ENCODE results near the gene ZSWIM6.
"Not testable (repeated sequence)": the region's sequence is repeated elsewhere in the genome, so short reads cannot be mapped to it uniquely, and the experiment has no call there.

Gene ZSWIM6

DNA sequence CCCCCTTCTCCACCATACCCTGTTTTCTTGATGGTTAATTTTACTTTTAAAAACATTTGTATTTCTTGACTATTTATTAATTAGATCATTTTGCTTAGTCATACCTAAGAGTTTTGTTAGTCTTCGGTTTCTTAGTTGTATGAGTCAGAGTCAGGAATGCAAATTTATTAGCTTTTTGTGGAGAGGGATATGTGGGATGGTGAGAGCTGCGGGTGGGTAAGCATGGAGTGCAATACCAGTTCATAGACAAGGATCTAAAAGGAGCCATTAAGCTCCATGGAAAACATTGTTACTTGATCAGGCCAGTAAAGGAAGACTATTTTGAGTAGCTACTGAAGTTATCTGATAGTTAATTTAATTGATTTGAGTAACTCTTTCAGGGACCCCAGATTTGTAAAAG lies 77.5 kb downstream of the ZSWIM6 start:
- no peak for DNase-seq

DNA sequence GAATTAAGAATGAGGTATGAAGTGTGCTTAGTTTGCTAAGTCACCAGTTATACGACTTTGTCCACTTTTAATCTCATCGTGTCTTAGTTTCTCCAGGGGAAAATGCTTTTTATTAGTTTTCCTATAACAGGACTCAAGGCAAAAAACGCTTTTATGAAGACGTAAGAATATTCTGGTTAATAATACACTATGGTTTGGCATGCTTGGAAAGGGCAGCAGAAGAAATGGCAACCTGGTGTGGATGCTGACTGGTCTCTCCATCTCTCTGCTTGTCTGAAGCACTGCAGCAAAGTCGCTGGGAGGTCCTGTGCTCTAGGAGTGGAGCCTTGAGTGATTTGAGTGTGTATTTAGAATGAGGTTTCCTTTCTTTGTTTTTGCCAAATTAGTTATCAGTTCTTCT lies 78.8 kb downstream of the ZSWIM6 start:
- no peak for DNase-seq

DNA sequence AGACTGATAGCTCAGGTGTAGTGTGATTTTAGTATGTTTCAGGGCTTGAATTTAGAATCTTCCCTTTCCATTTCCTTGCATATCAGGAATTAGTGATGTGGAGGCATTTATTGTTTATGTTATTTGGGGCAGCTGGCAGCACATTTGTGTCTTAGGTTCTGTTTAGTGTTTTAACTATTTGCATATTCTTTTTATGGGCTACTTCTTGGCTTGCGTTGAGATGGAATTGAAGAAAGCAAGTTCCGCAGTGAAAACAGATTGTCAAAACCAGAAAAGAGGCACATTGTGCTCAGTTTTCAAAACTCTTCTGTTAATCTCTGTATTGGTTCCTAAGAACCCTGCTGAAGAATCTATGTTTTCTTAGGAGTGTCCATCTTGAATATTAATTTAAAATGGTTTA lies 80.3 kb downstream of the ZSWIM6 start:
- no peak for DNase-seq

DNA sequence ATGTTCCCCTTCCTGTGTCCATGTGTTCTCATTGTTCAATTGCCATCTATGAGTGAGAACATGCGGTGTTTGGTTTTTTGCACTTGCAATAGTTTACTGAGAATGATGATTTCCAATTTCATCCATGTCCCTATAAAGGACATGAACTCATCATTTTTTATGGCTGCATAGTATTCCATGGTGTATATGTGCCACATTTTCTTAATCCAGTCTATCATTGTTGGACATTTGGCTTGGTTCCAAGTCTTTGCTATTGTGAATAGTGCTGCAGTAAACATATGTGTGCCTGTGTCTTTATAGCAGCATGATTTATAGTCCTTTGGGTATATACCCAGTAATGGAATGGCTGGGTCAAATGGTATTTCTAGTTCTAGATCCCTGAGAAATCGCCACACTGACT lies 81.1 kb downstream of the ZSWIM6 start:
- not testable (repeated sequence) for DNase-seq

DNA sequence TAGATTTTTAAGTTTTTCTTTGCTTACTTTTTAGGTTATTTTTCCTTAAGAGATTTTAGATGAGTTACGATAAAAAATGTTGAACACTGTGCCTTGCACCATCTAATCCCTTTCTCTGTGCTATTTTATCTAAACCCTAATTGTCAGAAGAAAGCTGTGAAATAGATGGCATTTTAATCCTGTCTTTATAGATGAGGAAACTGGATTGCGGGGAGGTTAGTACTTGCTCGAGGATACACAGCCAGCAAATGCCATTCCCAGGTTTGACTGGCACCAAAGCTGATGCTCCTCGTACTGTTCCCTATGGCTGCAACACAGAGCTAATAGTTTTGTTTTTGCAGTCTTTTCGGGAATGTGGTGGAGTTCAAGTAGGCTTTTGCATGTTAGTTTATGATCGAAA lies 82.7 kb downstream of the ZSWIM6 start:
- no peak for DNase-seq

DNA sequence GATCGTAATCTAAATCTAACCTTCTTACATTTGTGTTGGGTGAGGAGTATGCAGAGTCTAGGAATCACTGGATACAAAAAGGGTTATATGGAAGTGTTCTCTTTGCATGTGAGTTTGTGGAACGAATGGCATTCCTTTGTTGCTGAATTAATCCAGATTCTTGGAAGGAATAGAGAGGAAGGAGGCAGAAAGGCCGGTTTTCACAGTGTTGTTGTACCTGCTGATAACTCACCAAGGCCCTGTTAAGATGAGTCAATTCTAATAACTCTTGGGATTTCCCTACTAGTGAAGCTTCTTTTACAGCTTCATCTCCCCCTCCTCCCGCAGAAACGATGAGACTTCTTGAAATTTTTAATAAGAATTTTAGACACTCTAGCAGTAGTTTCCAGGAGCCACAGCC lies 84.0 kb downstream of the ZSWIM6 start:
- no peak for DNase-seq

DNA sequence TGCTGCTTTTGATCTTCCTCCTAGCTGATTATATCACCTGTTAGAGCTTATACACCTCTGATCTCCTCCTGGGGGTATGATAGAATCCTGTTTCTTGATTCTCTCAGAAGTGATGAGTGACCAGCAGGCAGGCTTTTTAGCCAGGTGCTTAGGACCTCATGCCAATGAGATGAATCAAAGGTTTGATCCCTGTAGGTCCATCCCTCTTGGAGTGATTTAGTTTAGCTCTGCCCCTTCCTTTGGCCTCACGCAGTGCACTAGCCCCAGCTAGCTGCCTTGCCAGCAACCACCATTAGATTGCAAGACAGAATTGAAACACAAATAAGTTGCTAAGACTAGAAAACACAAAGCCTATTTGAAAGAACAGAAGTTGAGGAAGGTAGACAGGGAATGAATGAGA lies 84.4 kb downstream of the ZSWIM6 start:
- DNase-seq = no peak

DNA sequence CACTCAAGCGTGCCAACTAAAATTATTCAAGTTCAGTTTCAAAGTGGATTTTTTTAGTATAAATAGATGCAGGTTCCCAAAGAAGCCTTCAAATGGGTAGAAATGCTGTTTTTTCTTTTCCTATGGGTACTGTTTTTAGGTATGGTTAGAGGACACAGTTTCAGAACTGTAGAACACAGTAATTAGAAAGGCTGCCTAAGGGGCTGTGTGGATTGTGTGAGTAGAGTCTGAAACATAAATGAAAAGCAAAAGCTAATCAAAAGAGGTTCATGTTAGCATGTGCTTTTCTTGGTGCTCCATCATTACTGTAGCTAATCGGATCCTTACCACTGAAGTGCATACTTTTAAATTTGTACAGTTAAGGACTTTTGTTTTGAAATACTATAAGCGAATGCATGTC lies 85.3 kb downstream of the ZSWIM6 start:
- no peak for DNase-seq

DNA sequence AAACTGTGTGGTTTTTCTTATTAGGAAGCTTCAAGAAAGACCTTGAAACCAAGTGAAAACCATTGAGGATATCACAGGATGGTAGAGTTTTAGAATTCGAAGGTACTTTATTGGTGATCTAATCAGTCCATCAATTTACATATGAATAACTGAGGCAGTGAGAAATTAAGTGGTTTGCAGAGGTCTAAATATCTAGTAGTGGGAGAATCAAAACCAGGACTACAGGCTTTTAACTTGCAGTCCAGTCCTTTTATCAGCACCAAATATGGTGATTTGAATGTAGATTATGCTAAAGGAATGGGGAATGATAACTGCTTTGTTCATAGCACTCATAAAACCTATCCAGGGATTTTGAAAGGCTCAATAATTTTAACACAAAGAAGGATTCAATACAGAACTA lies 85.8 kb downstream of the ZSWIM6 start:
- DNase-seq = no peak

DNA sequence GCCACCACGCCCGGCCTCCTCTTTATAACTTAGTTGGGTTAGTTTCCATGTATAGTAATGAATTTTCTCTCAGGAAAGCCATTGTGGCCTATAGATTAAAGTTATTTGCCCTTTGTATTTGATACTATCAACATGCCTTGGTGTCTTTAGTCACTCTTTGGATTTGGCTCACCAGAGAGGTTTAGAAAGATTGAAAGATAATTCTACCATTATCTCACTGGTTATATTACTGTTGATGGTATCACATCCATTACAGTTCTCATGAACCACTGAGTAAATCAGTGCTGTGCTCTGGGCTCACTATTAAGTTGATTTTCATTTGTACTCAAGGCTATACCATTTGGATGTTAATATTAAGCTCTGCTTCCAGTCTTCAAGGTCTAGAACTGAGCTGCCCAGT lies 87.0 kb downstream of the ZSWIM6 start:
- DNase-seq = no peak

DNA sequence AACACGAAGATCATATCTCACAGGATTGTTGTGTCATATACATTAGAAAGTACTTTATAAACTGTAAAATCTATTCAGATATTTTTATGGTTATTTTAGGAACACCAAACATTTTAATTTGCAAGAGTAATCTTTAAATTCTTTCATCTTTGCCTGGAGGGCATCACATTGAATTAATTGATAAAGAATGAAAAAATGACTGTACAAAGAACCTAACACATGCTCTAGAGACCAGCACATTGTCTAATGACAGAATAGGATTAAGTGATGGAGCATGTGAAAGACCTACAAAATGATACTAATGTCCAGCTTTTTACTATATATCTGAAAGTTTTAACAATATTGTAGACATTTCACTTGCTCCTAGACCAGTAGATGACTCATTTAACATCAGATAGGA lies 88.0 kb downstream of the ZSWIM6 start:
- no peak for DNase-seq

DNA sequence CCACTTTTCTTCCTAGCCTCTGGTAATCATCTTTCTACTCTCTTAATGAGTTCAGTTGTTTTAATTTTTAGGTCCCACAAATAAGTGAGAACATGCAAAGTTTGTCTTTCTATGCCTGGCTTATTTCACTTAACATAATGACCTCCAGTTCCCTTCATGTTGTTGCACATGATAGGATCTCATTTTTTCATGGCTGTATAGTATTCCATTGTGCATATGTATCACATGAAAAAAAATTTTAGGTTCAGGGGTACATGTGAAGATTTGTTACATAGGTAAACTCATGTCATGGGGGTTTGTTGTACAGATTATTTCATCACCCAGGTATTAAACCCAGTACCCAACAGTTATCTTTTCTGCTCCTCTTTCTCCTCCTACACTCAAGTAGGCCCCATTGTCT lies 89.2 kb downstream of the ZSWIM6 start:
- DNase-seq = not testable (repeated sequence)

DNA sequence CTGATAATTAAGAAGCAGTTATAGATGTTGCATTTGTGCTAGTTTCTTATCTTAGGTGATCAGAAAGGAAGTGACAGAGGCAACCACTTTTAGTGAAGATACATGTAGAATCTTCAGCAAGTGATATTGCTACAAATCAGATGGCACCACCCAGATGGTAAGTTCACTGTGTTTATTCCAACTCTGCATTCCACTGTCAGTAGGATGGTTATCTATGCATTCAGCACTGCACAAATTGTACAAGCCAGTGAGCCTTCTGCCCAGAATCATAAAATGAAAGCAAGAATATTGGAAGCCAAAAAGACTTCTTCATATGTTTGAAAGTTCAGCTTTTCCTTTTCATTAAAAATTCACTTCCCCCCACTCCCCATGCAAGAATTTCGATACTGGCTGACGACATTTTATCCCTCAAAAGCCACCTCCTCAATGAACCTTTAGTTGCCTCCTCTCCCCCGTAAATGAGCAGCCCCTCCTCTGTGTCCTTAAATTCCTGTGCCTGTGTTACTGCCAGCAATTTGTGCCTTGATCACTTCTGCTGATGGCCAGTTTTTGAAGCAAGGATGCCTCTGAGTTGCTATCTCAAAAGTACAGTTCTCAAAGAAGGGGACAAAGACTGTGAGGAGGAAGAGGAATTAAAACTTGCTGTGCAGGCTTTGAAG lies 91.6 kb downstream of the ZSWIM6 start:
- DNase-seq = no peak

DNA sequence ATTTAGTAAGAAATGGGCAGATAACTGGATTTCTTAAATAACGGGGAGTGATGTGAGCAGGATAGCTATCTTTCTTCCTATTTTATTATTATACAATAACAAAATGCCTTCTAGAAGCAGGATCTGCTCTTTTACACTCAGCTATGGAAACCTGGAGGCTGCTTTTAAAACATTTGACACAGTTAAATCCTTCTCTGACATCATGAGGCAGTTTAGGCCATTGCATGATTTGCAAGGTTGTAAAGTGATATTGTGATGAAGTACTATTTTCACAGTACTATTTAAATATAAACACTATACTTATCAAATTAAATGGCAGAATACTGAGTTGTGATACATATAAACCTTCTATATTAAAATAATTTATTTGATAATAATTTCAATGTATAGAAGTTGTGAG lies 93.9 kb downstream of the ZSWIM6 start:
- no peak for DNase-seq

DNA sequence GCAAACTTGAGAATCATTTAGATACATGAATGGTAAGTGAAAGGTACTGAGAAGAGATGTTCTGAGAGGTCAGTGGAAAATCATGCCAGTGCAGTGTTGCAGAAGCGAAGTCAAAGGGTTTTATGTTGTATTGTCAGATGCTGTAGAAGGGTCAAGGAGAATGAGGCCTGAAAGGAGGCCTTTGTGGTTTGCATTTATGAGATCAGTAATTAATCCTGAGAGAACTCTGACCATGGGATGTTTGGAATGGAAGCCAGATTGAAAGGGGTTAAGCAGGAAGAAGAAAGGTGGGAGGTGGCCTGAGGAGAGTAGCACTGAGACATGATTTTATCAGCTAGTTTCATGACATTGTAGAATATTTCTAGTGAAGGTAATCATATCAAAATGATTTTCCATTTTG lies 97.8 kb downstream of the ZSWIM6 start:
- no peak for DNase-seq

DNA sequence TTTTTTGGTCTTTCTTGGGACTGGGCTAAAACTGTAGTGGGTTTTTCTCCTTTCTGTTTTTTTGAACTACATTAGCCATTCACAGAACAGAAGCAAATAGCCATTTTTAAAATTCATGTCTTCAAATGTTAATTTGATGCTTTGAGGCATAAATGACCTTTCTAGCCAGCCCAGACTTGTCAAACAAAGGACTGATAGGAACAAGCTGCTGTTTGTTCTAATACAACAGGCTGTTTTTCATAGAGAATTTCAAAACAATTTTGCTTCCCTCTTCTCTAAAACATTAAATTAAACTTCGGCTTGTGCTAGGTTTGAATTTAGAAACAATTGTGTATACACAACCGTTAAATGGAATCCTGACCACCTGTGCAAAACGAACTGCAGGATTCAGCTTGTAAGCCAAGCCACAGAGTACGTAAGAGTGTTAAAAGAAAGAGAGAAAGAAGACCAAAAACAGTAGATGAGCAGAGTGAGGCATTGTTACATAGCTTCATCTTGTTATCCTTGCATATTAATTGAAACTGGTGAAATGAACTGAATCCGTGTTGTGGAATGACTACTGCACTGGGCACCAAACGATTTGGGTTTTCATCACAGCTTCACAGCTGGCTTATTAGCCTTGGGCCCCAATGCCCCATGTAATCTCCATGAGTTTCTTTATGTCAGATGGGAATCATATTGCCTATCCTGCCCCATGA lies 100.0 kb downstream of the ZSWIM6 start:
- no peak for DNase-seq

DNA sequence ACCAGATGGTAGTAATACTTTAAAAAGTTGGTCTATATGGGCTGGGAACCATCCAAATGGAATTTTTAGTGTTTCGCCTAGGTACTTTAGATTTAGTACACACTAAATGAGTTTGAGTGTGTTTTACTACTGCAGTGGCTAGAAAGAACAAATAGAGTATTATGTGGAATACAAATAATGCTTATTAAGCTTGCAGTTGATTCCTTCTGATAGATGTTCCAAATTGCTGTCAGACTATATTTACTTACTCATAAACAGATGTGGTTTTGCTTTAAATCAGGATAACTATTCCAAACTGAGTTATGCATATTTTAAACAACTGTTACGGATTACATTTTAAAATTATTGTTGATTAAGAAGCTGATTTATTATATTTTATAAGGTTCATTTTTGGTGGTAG lies 103.3 kb downstream of the ZSWIM6 start:
- no peak for DNase-seq

DNA sequence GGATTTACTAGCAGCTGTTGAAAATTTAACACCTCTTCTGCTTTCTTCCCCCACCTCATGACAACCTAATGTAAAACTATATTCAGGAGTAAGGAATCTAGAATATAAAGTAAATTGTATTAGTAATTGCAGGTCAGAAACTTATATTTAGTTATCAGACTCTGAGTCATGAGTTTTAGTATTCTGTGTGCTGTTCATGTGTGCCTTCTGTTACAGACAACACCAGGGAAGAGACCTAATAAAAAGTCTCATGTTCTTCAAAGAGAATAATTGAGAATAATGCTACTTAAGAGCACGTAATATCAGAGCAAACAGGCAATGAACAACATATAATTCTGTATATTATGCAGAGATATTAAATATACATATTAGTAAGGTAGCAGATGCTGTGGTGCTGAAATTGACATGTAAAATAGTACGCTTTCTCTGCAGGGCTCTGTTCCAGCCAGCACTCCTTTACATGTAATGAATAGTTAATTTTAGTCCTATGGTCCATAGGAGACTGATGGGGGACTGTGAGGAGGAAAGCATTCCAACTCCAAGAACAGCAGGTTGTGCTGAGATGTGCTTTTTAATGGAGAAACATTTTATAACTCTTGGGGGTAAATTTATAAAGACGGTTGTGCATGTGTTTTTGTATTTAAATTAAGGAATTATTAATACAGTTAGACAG lies 106.4 kb downstream of the ZSWIM6 start:
- no peak for DNase-seq

DNA sequence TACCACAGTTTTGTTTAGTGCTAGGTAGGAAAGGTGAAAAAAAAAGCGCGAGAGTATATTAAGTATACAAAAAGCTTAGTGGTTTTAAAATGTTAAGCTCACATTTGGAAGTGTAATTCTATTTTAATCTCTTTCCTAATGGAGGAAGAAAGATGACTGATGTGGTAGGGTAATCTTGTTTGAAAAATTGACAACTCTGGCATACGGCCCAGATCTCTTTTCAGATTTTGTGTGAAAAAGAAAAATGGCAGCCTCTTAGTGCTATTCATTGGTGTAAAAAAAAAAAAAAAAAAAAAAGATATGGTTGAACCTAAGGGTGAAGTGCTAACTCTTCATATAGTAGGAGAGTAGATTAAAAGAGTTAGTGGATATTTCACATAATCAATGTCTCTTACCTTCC lies 108.0 kb downstream of the ZSWIM6 start:
- DNase-seq = no peak

DNA sequence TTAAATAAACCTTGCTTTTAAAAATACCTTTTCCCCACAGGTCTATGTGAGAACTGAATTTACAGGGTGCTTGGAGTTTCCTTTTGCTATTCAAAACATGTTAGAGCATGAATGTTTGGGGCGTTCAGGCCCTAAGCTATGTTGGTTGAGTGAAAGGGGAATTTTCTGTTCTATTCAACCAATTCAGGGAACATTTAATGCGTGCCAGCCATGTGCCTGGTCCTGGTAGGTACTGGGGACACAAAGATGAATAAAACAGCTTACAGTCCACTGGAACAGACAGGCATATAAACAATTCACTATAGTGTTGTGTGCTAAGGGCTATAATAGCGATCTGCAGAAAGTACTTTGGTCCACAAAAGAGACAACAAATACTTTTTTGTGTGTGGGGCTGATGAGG lies 108.5 kb downstream of the ZSWIM6 start:
- DNase-seq = no peak

DNA sequence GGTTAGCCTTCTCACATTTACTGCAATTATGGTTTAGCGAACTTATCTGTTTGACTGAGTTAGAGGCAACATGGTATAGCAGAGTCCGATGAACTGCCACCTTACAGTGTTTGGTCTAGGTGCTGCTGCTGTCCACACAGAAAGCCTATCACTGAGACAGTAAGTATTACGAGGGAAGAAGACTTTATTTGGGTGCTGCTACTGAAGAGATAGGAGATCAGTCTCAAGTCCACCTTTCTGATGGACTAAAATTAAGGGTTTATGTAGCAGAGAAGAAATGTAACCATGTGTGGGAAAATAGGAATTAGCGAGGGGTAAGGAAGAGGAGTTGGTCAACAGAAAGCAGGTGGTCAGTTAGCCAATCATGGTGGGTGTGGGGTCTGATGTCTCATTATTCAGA lies 109.7 kb downstream of the ZSWIM6 start:
- DNase-seq = no peak

DNA sequence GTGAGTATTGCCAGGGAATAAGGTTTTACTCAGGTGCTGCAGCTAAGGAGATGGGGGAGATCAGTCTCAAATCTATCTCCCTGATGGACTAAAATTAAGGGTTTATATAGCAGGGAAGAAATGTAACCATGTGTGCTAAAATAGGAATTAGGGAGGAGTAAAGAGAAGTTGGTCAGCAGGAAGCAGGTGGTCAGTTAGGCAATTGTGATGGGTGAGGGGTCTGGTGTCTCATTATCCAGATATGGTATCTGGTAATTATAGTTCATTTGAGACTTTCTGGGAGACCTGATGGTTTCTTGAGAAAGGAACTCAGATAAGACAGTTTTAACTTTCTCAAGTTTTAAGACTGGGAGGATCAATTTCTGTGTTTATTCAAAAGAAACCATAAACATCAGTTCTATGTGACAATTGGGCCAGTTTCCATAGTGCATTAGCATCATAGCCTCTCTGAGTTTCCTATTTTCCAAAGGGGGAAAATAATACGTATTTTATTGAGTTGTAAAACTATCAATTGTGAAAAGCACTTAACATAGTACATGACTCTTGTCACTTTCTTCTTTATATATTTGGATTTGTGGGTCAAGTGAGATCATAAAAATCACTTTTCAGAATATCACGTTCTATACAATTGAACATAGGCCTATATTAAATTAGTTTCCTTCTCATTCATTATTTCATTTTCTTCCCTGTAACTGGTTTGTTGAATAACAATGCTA lies 115.9 kb downstream of the ZSWIM6 start:
- no peak for DNase-seq

DNA sequence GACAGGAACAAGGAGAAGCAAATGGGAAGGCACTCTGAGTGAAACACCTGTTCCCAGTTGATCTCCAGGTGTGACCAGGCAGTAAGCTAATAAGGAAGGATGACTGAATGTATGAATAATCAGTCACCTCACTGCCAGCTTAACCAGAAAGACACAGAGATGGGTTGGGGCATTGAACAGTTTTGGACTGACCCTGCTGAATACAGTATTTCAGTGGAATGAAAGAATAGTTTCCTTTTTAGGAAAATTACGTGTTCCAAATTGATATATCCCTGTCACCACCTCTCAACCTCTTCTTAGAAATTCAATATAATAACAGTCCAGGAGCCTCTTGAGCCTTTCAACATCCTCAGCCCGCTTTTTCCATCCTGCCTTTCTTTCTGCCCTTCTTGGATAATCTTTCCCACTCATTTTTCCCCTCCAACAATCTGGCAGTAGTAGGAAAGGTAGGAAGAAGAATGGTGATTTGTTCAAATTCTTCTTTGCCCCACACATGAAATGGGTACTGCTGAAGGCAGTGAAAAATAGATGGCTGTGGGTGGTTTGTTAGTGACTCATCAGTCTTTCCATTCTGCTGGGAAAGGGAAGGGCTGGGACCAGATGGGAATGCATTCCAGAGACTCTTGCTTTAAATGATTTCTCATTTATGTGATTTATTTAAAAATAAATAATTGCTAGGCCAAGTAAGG lies 117.9 kb downstream of the ZSWIM6 start:
- no peak for DNase-seq

All from retina (tissue), 1 donor.